HG03442 (cell line): ENCODE results near the gene ADGRA1.
"Not testable (repeated sequence)": the region's sequence is repeated elsewhere in the genome, so short reads cannot be mapped to it uniquely, and the experiment has no call there.

Experiments used
- ATAC-seq: cut with Tn5 transposase; IDR thresholded peaks from one replicate; pipeline ENCODE4 v1.9.1; 2021; ENCODE audit warnings: mild to moderate bottlenecking, moderate library complexity; ENCODE audit not compliant: unreplicated experiment

Gene ADGRA1

DNA sequence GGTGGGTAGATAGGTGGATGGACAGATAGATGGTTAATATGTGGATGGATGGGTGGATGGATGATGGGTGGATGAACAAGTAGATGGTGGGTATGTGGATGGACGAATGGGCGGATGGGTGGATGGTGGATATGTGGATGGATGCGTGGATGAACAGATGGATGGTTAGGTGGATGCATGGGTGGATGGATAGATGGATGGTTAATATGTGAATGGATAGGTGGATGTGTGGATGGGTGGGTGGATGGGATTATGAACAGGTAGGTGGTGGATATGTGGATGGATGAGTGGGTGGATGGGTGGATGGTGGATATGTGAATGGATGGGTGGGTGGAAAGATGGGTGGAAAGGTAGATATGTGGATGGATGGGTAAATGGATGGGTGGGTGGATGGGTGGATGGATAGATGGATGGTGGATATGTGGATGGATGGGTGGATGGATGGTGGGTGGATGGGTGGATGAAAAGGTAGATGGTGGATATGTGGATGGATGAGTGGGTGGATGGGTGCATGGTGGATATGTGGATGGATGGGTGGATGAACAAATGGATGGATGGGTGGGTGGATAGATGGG, 87.1 kb downstream of the ADGRA1 start:
- no peak for ATAC-seq

DNA sequence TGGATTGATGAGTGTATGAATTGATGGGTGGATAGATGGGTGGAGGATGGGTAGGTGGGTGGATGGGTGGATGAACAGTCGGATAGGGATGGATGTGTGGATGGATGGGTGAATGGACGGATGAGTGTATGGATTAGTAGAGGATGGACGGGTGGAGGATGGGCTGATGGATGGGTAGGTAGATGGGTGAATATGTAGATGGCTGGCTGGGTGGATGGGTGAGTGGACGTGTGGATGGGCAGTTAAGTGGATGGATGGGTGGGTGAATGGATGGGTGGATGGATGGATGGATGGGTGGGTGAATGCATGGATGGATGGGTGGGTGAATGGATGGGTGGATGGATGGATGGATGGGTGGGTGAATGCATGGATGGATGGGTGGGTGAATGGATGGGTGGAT, 87.9 kb downstream of the ADGRA1 start:
- not testable (repeated sequence) for ATAC-seq

DNA sequence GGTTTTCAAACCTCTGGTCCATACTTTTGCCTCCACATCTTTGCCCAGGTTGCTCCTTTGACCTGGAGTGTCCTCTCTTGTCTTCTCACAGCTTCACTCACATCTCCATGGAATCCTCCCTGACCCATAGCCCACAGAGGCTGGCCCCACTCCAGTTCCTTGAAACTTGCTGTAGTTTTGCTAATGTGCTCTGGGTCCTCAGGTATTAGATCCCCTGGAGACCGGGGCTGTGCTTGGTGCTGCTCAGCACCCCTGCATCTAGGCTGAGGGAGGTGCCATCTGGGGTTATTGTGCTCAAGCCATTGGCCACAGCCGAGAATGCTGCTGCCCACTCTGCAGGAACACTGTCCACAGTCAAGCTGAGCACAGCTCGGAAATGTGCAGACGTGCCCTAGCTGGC, 88.8 kb downstream of the ADGRA1 start:
- ATAC-seq: no peak

DNA sequence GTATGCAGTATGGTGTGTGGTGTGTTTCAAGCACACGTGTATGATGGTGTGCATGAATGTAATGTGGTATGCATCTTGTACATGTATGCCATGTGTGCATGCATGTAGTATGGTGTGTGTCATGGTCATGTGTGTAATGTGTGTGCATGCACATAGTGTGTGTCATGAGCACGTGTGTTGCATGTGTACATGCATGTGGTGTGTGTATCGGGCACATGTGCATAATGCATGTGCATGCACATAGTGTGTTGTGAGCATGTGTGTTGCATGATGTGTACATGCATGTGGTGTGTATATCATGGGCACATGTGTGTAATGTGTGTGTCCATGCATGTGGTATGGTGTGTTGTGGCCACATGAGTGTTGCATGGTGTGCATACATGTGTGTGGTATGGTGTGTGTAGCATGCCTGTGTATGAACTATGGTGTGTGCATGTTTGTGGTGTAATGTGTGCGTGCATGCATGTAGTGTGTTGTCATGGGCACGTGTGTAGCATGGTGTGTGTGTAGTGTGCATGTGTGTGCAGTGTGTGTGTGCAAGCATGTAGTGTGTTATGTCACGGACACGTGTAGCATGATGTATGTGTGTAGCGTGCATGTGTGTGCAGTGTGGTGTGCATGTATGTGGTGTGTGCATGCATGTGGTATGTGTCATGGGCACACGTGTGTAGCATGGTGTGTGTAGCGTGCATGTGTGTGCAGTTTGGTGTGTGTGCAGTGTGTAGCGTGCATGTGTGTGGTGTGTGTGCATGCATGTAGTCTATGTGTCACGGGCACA, 89.8 kb downstream of the ADGRA1 start:
- no peak for ATAC-seq

DNA sequence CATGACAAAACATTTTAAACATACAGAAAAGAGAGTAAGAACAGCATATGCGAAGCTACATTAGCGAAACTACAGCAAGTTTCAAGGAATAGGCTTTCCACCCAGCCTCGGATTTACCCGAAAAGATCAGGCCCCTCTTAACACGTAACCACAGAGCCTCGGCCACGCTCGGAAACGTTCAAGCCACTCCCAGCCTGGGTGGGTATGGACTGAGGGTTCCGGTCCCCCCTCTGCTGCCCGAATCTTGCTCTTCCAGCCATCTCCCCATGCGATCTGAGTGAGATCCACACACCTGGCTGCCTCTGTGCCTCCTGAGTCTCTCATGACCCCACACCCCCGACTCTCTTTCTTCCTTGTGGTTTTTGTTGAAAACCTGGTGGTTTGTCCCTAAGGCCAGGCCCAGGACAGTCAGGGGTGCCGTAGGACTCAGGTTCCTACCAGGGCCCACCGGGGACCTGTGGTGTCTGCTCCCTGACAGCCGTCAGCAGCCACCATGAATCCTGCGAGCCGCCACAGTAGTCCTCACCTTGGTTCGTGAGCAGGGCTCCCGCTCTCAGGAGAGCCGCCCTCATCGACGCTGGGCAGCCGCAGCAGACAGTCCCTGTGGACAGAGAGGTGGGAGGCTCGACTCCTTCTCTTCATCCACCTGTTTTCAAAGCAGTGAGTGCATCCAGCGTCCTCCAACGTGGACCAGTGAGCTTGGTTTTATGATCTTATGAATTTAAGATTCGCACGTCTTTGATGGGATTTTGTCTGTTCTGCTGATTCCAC, 90.8 kb downstream of the ADGRA1 start:
- no peak for ATAC-seq

- no peak for ATAC-seq
Observed at GRCh38 chr10:133179128-133179520, 91.4 kb downstream of the ADGRA1 start.

- no peak for ATAC-seq
Observed at GRCh38 chr10:133179651-133180050, 91.9 kb downstream of the ADGRA1 start.

DNA sequence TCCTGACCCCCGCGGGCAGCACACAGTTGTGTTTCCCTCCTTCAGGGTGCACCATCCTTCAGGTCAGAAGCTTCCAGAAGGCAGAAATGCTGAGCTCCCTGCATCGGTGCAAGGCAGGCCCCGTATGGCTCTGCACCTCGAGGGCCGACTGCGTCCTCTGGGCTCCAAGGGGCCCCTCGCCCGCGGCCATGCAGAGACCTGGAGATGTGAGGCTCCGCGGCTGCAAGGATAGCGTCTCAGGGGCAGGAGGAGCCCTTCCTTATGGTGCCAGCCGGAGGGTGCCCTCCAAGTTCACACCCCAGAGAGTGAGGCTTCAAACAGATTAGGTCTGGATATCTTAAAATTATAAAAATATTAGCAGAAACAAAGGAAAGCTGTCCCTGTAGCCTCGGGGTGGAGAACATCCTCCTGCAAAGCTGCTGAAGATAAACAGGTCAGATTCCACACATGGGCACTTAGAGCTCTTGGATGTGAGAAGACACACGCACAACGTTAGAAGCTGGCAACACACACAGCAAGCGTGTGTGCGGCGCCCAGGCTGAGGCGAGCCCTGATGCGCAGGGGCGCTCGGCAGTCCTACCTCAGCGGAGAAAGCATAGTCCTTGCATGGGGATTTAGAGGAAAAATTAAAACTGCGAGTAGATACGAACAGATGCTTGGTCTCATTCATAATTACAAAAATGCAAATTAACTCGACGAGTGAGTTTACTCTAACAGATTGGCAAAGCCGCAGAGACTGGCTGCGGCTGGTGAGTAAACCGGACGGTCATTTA, 92.7 kb downstream of the ADGRA1 start:
- no peak for ATAC-seq

GRCh38 chr10:133180965-133181639, 93.4 kb downstream of the ADGRA1 start:
- ATAC-seq: no peak
